Measurements from ENCODE around the gene POLK.

The POLK gene

GRCh38 chr5:75622564-75622963, 110.9 kb downstream of the POLK start:
- no peak overlapping the region for H3K4me3 ChIP-seq (ENCODE audit: low read depth, low read length)
- no peak for TF ChIP-seq CTCF (IDR thresholded peaks at IDR 0.05; ENCODE audit: low read depth, low read length, missing control alignments)
- no peak for DNase-seq (ENCODE audit: low read depth)

GRCh38 chr5:75623846-75624245, 112.2 kb downstream of the POLK start:
- no peak overlapping the region for H3K4me3 ChIP-seq (ENCODE audit: low read depth, low read length)
- DNase-seq (ENCODE audit: low read depth), result no peak
- no peak for TF ChIP-seq CTCF (IDR thresholded peaks at IDR 0.05; ENCODE audit: low read depth, low read length, missing control alignments)

- no peak for TF ChIP-seq CTCF (IDR thresholded peaks at IDR 0.05; ENCODE audit: low read depth, low read length, missing control alignments)
- DNase-seq (ENCODE audit: low read depth), result no peak
- H3K4me3 ChIP-seq (ENCODE audit: low read depth, low read length), result no peak overlapping the region
Observed at GRCh38 chr5:75626959-75627358, 115.3 kb downstream of the POLK start.

GRCh38 chr5:75627801-75628200, 116.1 kb downstream of the POLK start:
- no peak overlapping the region for H3K4me3 ChIP-seq (ENCODE audit: low read depth, low read length)
- DNase-seq (ENCODE audit: low read depth), result no peak
- no peak for TF ChIP-seq CTCF (IDR thresholded peaks at IDR 0.05; ENCODE audit: low read depth, low read length, missing control alignments)

GRCh38 chr5:75630875-75631274, 119.2 kb downstream of the POLK start:
- no peak overlapping the region for H3K4me3 ChIP-seq (ENCODE audit: low read depth, low read length)
- TF ChIP-seq CTCF (IDR thresholded peaks at IDR 0.05; ENCODE audit: low read depth, low read length, missing control alignments), result no peak
- no peak for DNase-seq (ENCODE audit: low read depth)

GRCh38 chr5:75632321-75632720, 120.6 kb downstream of the POLK start:
- TF ChIP-seq CTCF (IDR thresholded peaks at IDR 0.05; ENCODE audit: low read depth, low read length, missing control alignments), result no peak
- H3K4me3 ChIP-seq (ENCODE audit: low read depth, low read length), result no peak overlapping the region
- no peak for DNase-seq (ENCODE audit: low read depth)

GRCh38 chr5:75637949-75638348, 126.3 kb downstream of the POLK start:
- no peak overlapping the region for H3K4me3 ChIP-seq (ENCODE audit: low read depth, low read length)
- no peak for DNase-seq (ENCODE audit: low read depth)
- TF ChIP-seq CTCF (IDR thresholded peaks at IDR 0.05; ENCODE audit: low read depth, low read length, missing control alignments), result no peak
